GM15510 (cell line): ENCODE results near the gene B3GNT9.

Experiments used
- POLR2A ChIP-seq: IDR thresholded peaks from 3 replicates; pipeline ENCODE4 v1.6.1; 2011; ENCODE audit warnings: borderline replicate concordance; ENCODE audit not compliant: insufficient read length; ENCODE audit errors: extremely low read depth

Gene B3GNT9

DNA sequence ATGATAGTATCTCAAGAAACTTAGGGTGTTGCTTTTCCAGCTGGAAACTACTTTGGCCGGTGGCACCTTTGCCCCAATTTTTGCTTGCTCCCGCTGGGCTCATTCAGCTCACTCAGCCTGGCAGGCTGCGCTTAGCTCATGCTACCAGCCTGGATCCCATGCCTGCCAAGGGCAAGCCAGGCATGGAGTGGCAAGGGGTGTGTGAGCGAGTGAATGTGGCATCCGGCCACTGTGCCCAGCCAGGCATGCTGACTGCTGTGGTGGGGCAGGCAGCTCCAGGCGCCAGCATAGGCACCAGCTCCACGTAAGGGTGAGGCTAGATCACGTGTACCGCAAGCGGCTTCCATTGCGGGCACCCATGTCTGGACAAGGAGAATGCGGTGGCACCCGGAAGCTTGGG, 9.4 kb downstream of the B3GNT9 start:
- no peak for TF ChIP-seq POLR2A

DNA sequence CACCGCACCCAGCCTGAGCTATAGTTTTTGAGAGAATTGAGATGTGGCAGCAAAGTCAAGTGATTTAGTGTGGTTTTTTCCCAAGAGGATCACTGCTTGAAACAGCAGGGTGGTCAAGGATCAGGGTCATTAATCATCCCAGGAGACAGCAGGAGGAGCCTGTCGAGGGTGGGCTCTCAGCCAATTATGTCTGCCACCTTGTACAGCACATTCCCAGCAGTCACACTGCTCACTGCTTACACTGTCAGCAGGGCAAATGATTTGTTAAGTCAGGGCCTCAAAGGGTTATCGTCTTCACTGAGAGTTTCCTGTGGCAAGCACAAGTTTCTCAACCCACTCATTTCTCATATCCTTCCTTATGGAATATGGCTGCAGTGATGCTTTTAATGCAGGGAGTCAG, 13.2 kb downstream of the B3GNT9 start:
- no peak for TF ChIP-seq POLR2A

DNA sequence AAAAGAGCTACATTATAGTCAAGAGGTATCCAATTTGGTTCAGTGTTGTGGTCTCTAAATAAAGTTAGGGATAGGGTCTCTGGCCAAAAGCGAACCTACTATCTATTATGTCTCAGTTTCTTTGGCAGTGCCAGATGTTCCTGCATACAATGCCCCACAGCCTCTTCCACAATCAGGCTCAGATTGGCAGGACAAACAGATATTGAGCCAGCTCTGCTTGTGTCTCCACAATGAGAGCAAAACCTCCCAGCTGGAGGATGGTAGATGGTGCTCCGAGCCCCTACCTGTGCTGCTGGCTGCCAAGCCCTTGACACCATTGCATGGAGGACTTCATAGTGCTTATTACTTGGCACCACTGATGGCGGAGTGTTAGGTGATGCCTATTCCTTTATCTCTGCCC, 21.4 kb downstream of the B3GNT9 start:
- TF ChIP-seq POLR2A, result no peak

DNA sequence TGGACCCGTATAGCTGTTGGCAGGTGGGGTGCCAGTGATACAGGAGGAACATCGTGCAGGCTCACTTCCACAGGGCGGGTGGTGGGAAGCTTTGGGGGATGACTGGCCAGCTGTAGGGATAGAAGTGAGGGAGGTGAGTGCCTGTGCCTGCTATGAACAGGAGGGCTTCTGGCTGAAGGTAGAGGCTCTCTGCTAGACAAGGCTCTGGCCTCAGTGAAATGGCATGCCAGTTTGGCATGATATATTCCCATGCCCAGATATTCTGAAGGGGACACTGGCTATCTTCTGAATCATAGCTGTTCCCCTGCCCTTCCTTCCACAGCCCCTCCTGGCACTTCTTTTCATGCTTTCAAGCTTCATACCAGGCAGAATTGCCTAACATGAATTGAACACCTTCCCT, 21.9 kb downstream of the B3GNT9 start:
- TF ChIP-seq POLR2A, result no peak

DNA sequence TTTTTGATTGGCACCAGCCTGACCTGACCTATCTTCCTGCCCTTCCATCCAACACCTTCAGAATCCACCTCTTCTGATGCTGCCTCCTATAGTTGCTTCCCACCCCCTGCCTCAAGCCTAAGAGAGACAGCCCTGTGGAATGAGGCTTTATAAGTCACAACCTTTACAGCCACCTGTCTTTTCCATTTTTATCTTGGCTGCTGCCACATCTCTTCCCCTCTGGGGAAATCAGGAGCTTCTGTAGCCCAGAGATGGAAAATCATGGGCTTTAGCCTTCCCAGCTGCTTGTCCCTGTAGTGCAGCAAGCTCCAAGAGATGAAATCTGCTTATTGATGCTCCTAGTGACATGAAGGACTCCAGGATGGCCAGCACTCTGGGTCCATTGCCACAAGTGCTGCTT, 22.4 kb downstream of the B3GNT9 start:
- TF ChIP-seq POLR2A, result no peak

DNA sequence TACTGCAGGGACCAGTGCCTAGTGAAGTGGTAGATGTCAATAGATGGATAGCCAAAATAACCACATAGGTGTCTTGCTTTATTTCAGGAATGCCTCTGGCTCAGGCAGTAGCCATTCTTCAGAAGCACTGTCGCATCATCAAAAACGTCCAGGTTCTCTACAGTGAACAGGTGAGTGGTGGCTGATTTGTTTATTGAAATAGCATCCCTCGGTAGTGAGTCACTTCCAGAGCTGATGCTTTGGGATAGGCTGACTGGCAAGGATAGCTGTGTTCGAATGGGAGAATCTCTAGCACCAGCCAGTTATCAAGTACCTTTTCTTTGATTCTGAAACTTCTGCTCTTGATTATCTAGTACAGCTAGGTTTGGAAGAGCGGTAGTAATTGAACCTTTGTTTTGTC, 30.8 kb downstream of the B3GNT9 start:
- no peak for TF ChIP-seq POLR2A

DNA sequence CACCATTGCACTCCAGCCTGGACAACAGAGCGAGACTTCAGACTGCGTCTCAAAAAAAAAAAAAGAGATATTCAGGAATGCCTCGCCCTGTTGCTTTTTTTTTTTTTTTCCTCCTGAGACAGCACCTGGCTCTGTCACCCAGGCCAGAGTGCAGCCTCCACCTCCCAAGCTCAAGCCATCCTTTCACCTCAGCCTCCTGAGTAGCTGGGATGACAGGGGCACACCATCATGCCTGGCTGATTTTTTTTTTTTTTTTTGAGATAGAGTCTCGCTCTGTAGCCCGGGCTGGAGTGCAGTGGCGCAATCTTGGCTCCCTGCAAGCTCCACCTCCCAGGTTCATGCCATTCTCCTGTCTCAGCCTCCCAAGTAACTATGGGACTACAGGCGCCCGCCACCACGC, 33.1 kb downstream of the B3GNT9 start:
- TF ChIP-seq POLR2A, result no peak

DNA sequence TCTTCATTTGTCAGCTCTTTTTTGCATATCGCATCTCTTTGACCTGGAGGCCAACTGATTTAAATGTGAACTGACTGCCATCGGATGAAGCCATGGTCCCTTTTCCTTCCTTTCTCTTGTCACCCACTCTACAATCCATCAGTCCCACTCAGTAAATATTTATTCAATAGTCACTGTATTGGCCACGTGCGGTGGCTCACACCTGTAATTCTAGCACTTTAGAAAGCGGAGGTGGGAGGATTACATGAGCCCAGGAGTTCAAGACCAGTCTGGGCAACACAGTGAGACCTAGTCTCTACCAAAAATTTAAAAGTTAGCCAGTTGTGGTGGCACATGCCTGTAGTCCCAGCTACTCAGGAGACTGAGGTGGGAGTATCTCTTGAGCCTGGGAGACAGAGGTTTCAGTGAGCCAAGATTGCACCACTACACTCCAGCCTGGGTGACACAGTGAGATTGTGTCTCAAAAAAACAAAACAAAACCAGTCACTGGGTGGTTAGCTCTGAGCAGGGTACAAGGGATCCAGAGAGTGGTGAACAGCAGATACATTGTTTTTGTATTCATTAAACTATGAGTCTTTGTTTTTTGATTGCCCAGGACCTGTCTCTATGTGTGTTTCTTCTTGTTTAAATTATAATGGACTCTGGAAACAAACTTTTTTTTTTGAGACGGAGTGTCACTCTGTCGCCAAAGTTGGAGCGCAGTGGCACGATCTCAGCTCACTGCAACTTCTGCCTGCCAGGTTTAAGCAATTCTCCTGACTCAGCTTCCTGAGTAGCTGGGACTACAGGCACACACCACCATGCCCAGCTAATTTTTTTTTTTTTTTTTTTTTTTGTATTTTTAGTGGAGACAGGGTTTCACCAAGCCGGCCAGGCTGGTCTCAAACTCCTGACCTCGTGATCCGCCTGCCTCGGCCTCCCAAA, 34.1 kb downstream of the B3GNT9 start:
- no peak for TF ChIP-seq POLR2A

DNA sequence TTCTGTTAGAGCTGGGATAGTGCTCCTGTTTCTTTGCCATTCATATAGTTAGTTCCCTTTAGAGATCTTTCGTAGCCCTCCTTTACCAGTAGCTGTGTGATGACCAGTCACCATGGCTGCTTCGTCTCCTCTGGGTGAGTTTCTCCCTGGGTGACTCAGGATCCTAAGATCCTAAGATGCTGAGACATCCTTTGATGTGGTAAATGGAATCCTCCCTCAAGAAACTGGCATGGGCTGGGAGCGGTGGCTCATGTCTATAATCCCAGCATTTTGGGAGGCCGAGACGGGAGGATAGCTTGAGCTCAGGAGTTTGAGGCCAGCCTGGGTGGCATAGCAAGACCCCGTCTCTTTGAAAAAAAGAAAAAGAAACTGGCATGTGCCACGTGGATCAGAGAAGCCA, 35.2 kb downstream of the B3GNT9 start:
- no peak for TF ChIP-seq POLR2A

DNA sequence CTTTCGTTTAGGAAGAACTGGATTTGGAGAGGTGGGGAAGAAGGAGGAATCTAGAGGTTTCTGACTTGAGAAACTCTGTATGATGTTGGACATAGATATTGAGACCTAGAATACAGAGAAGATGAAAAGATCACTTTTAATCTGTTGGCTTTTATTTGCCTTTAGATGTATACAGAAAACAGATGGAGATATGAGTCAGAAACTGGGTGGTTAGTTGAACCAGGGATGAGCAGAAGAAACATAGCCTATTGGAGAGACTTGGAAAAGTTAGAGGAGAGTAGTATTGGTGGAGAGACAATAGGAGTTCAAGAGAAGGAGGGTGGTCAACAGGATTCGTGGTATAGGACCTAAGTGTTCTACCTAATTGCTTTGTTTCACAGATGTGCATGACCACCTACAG, 36.0 kb downstream of the B3GNT9 start:
- TF ChIP-seq POLR2A, result no peak

DNA sequence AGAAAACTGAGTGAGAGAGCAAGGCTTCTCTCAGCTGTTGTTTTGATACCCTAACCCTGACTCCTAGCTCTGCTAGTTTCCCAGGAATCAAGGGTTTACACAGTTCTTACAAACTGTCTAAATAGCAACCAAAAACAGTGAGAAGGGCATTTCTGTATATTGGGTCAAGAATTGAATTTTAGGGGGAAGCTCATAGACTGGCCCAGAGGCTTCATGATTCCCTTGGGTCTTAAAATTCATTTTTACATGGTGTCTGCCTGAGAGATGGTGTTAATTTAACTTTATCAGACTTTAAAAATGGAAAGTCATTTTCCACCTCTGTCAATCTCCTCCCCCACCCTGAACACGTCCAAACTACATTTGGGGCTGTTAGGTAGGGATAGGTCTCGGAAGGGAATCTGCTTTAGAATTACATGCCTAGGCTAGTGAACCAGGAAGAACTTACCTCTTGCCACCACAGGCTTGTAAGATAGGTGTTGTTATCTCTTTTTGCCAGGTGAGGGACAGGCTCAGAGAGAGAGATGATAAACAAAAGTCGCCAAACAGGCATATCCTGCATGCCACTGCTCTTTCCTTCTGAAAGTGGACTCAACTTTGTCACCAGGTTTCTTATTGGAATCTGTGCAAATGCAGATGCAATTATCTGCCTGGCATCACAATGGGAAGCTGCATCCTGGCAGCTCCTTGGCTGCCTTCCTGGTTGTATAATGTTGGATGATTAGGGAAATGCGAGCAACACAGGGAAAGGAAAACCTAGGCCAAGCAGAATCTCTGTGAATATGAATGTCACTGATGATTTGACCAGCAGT, 38.0 kb downstream of the B3GNT9 start:
- no peak for TF ChIP-seq POLR2A

DNA sequence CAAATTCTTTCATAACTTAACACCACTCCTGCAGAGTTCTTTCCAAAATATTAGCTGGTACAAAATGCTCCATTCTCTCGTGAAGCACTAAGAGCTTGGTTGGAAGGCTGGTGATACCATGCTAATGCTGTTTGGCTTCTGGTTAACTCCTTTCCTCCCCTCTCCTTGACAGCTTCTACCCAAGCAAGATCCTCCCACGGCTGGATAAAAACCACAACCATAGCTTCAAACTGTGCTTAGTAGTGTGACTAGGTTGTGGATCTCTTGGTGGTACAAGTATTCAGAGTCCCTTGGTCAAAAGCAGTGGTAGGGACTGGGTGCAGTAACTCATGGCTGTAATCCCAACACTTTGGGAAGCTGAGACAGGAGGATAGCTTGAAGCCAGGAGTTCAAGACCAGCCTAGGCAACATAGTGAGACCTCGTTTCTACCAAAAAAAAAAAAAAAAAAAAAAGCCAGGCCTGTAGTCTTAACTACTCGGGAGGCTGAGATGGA, 38.8 kb downstream of the B3GNT9 start:
- TF ChIP-seq POLR2A, result no peak

DNA sequence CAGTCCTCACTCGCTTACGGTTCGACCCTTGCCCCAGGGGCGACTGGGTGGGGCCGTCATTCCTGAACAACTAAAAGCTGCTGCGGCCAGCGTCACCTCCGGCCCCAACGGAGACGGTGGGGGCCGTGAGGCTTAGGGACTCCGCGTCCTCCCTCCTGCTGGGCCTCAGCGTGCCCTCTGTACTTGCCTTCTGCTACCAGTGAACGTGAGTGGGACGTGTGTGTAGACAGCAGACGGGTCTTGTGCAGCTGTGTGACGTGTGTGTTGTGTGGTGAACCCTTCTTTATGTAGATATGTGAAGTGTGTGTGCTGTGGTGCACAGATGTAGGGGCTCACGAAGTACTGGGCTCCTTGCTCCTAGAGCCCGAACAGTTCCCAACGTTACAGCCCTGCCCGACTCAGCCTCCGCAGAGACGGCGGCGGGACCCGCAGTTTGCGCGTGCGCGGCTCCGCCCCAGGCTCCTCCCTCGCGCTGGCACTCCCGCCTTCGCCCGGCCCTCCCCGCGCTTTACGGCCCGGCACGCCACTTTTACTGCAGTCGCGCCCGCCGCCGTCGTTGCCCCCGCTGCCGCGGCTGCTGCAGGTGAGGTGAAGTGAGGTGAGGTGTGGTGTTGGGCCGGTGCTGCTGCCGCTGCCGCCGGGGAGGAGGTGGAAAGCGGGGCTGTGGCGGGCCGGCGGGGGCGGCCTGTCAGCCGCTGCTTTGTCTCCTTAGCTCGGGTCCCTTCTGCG, 41.2 kb downstream of the B3GNT9 start, which contains the start of gene PHAF1:
TSS of gene PHAF1 (plus strand) at position 535 of the 729 bp plus-strand sequence. CDS start 235 bp downstream, outside the sequence.
- peak; percentile 92 for TF ChIP-seq POLR2A

DNA sequence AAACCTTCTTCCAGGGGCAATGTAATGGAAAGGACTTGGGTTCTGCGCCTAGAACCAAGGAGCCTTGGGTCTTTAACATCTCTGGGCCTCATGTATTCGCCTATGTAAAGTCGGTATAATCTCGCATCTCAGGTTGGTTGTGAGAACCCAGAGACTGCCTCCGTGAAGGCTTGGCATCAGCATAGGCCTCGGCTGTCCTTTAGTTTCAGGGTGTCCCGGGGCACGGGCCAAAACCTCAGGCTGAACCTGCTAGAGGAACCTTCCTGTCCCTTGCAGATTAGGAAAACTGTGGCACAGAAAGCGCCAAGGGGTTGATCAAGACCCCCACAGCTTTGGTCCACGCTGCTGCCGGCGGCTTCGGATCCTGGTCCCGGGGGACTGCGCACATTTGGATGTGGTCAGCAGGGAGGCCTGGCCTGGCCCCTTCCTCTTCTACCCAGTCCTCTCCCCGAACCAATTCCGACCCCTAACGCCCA, 41.8 kb downstream of the B3GNT9 start:
- no peak for TF ChIP-seq POLR2A
